Measurements from ENCODE around the gene THADA.

GRCh38 chr2:43452318-43452731, 143.5 kb downstream of the THADA start:
- TF ChIP-seq, protein P1, sequence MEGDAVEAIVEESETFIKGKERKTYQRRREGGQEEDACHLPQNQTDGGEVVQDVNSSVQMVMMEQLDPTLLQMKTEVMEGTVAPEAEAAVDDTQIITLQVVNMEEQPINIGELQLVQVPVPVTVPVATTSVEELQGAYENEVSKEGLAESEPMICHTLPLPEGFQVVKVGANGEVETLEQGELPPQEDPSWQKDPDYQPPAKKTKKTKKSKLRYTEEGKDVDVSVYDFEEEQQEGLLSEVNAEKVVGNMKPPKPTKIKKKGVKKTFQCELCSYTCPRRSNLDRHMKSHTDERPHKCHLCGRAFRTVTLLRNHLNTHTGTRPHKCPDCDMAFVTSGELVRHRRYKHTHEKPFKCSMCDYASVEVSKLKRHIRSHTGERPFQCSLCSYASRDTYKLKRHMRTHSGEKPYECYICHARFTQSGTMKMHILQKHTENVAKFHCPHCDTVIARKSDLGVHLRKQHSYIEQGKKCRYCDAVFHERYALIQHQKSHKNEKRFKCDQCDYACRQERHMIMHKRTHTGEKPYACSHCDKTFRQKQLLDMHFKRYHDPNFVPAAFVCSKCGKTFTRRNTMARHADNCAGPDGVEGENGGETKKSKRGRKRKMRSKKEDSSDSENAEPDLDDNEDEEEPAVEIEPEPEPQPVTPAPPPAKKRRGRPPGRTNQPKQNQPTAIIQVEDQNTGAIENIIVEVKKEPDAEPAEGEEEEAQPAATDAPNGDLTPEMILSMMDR (IDR thresholded peaks at IDR 0.05): no peak
- TF ChIP-seq NR1H2 (CRISPR knock-in tag; IDR thresholded peaks at IDR 0.05) (no peak), CREM (CRISPR knock-in tag; IDR thresholded peaks at IDR 0.05) (no peak), SMAD3 (CRISPR knock-in tag; IDR thresholded peaks at IDR 0.05; ENCODE audit: borderline replicate concordance) (no peak), FOXJ3 (CRISPR knock-in tag; IDR thresholded peaks at IDR 0.05; ENCODE audit: borderline replicate concordance) (no peak)
- TF ChIP-seq, protein P2, sequence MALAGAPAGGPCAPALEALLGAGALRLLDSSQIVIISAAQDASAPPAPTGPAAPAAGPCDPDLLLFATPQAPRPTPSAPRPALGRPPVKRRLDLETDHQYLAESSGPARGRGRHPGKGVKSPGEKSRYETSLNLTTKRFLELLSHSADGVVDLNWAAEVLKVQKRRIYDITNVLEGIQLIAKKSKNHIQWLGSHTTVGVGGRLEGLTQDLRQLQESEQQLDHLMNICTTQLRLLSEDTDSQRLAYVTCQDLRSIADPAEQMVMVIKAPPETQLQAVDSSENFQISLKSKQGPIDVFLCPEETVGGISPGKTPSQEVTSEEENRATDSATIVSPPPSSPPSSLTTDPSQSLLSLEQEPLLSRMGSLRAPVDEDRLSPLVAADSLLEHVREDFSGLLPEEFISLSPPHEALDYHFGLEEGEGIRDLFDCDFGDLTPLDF (CRISPR knock-in tag; IDR thresholded peaks at IDR 0.05): no peak
- TF ChIP-seq, protein P3, sequence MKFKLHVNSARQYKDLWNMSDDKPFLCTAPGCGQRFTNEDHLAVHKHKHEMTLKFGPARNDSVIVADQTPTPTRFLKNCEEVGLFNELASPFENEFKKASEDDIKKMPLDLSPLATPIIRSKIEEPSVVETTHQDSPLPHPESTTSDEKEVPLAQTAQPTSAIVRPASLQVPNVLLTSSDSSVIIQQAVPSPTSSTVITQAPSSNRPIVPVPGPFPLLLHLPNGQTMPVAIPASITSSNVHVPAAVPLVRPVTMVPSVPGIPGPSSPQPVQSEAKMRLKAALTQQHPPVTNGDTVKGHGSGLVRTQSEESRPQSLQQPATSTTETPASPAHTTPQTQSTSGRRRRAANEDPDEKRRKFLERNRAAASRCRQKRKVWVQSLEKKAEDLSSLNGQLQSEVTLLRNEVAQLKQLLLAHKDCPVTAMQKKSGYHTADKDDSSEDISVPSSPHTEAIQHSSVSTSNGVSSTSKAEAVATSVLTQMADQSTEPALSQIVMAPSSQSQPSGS (CRISPR knock-in tag; IDR thresholded peaks at IDR 0.05; ENCODE audit: borderline replicate concordance, low read depth): no peak
